WTC11 (cell line): ENCODE results near the gene TMA7. TPM values are rescaled to one million over a fixed set of nuclear protein-coding genes. Genes with fewer than 3 reads are reported as not detected.
A peak's percentile ranks its signal among the peaks of the same experiment; 100 is the strongest.

Experiments
- ATAC-seq: fragments of 200-7000 bp; cut with Tn5 transposase; 2 replicates; pipeline ENCODE4 v1.10.0; 2021; ENCODE audit warnings: mild to moderate bottlenecking, moderate library complexity
- CTCF ChIA-PET: fragments of 300-600 bp; sonication (Branson Sonifier 250); formaldehyde crosslinking; loops from one replicate; lab custom pipeline; 2021; ENCODE audit warnings: antibody characterized with exemption; lab: Charles Lee
- POLR2A ChIA-PET: fragments of 350-600 bp; sonication (Branson Sonifier 250); formaldehyde crosslinking; loops from one replicate; lab custom pipeline; 2021; ENCODE audit warnings: antibody characterized with exemption; lab: Charles Lee
- DNase-seq: peaks from one replicate; pipeline ENCODE4 v3.0.0; 2021; ENCODE audit warnings: low spot score
- H3K27ac Mint-ChIP-seq: 2 replicates; pipeline ENCODE4 v1.8.0; 2021; ENCODE audit warnings: mixed read lengths
- H3K27me3 Mint-ChIP-seq: 2 replicates; pipeline ENCODE4 v1.8.0; 2021; ENCODE audit warnings: low read depth, mild to moderate bottlenecking, moderate library complexity, mixed read lengths
- H3K36me3 Mint-ChIP-seq: 2 replicates; pipeline ENCODE4 v1.8.0; 2021; ENCODE audit warnings: mixed read lengths
- H3K4me1 Mint-ChIP-seq: 2 replicates; pipeline ENCODE4 v1.8.0; 2022; ENCODE audit warnings: mixed read lengths
- H3K4me3 Mint-ChIP-seq: 2 replicates; pipeline ENCODE4 v1.8.0; 2021; ENCODE audit warnings: mild to moderate bottlenecking, moderate library complexity, mixed read lengths
- H3K9me3 Mint-ChIP-seq: 2 replicates; pipeline ENCODE4 v1.8.0; 2021; ENCODE audit warnings: mixed read lengths
- GABPB1 ChIP-seq: sonication (generic); formaldehyde crosslinking; IDR thresholded peaks from 2 replicates; pipeline ENCODE4 v1.8.1; 2023; ENCODE audit warnings: mild to moderate bottlenecking, missing genetic modification reagents
- HMGA2 ChIP-seq: fragments of 250-450 bp; sonication (Bioruptor Pico); IDR thresholded peaks from 2 replicates; pipeline ENCODE4 v1.4.0; 2021; ENCODE audit warnings: mild to moderate bottlenecking, moderate library complexity
- JAZF1 ChIP-seq: fragments of 250-450 bp; sonication (Bioruptor Pico); IDR thresholded peaks from 2 replicates; pipeline ENCODE4 v1.9.0; 2021; ENCODE audit warnings: moderate library complexity, mild to moderate bottlenecking, inconsistent platforms
- KAT7 ChIP-seq: sonication (generic); formaldehyde crosslinking; IDR thresholded peaks from 2 replicates; pipeline ENCODE4 v1.8.1; 2023; ENCODE audit warnings: missing genetic modification reagents, mild to moderate bottlenecking, borderline replicate concordance
- MYBL2 ChIP-seq: sonication (generic); formaldehyde crosslinking; IDR thresholded peaks from 2 replicates; pipeline ENCODE4 v1.8.1; 2023; ENCODE audit warnings: mild to moderate bottlenecking, moderate library complexity, missing genetic modification reagents
- OVOL2 ChIP-seq: fragments of 250-450 bp; sonication (Bioruptor Pico); IDR thresholded peaks from 2 replicates; pipeline ENCODE4 v1.9.0; 2021; ENCODE audit warnings: mild to moderate bottlenecking, borderline replicate concordance
- PRRX2 ChIP-seq: fragments of 250-450 bp; sonication (Bioruptor Pico); IDR thresholded peaks from 2 replicates; pipeline ENCODE4 v1.8.0; 2021; ENCODE audit warnings: mild to moderate bottlenecking
- SMAD3 ChIP-seq: sonication (generic); formaldehyde crosslinking; IDR thresholded peaks from 2 replicates; pipeline ENCODE4 v1.8.0; 2022; ENCODE audit warnings: missing genetic modification reagents, mild to moderate bottlenecking, borderline replicate concordance
- SP1 ChIP-seq: sonication (generic); formaldehyde crosslinking; conservative IDR thresholded peaks from 2 replicates; pipeline ENCODE4 v1.8.1; 2022; ENCODE audit warnings: missing genetic modification reagents
- ZNF219 ChIP-seq: sonication (generic); formaldehyde crosslinking; IDR thresholded peaks from 2 replicates; pipeline ENCODE4 v1.8.0; 2023; ENCODE audit warnings: missing genetic modification reagents, mild to moderate bottlenecking, borderline replicate concordance
- ZNF396 ChIP-seq: fragments of 250-450 bp; sonication (Bioruptor Pico); IDR thresholded peaks from 2 replicates; pipeline ENCODE4 v1.8.0; 2021; ENCODE audit warnings: mild to moderate bottlenecking, moderate library complexity, borderline replicate concordance
- total RNA-seq: library from RNA; stranded (reverse); gene quantifications from 3 replicates; pipeline ENCODE4 v1.2.3, GENCODE V29; 2021
- TF ChIP-seq, protein P1 (sequence below): fragments of 250-450 bp; sonication (Bioruptor Pico); conservative IDR thresholded peaks from 2 replicates; pipeline ENCODE4 v1.9.0; 2021; ENCODE audit warnings: mild to moderate bottlenecking
- TF ChIP-seq, protein P2 (sequence below): sonication (generic); formaldehyde crosslinking; IDR thresholded peaks from 2 replicates; pipeline ENCODE4 v1.8.1; 2023; ENCODE audit warnings: mild to moderate bottlenecking, missing genetic modification reagents
- TF ChIP-seq, protein P3 (sequence below): sonication (generic); formaldehyde crosslinking; IDR thresholded peaks from 2 replicates; pipeline ENCODE4 v1.8.1; 2023; ENCODE audit warnings: mild to moderate bottlenecking, missing genetic modification reagents, borderline replicate concordance
- TF ChIP-seq, protein P4 (sequence below): sonication (generic); formaldehyde crosslinking; IDR thresholded peaks from 2 replicates; pipeline ENCODE4 v1.8.0; 2022; ENCODE audit warnings: mild to moderate bottlenecking, missing genetic modification reagents

The TMA7 gene
- total RNA-seq, 1 experiment from 2014 or later = 318 TPM

GRCh38 chr3:48439820-48440589 lies at the start of gene TMA7, which contains the start of gene CCDC51 (continued):
- no peak for TF ChIP-seq ZNF219
- peak; percentile 85 for TF ChIP-seq MYBL2 (CRISPR knock-in tag)
- TF ChIP-seq, protein P1, sequence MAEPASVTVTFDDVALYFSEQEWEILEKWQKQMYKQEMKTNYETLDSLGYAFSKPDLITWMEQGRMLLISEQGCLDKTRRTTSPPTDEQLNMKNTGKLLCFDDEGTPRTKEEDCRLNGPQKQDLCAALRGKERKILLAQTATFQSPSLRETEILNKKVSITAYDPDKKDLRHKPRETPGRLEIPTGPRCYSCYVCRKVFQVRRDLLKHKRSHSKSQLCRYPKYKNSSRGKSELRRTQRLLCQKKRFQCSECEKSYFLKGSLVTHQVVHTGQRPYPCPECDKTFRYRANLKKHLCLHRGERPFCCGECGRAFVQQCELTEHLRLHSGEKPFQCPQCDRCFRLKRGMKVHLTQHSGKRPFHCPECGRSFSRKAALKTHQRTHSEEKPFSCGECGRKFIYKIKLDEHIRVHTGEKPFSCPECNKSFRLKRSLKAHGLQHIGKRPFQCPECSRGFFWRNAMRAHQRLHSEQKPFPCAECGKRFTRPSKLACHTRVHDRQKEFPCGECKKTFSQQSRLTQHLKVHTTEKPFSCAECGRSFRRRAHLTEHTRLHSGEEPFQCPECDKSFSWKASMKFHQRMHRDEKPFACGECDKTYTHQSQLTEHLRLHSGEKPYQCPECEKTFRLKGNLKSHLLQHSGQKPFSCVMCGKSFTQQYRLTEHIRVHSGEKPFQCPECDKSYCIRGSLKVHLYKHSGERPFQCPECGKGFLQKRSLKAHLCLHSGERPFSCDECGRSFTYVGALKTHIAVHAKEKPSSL (CRISPR knock-in tag) = no peak
- peak; percentile 71 for TF ChIP-seq GABPB1
- no peak for TF ChIP-seq ZNF396 (CRISPR knock-in tag)
- TF ChIP-seq, protein P2, sequence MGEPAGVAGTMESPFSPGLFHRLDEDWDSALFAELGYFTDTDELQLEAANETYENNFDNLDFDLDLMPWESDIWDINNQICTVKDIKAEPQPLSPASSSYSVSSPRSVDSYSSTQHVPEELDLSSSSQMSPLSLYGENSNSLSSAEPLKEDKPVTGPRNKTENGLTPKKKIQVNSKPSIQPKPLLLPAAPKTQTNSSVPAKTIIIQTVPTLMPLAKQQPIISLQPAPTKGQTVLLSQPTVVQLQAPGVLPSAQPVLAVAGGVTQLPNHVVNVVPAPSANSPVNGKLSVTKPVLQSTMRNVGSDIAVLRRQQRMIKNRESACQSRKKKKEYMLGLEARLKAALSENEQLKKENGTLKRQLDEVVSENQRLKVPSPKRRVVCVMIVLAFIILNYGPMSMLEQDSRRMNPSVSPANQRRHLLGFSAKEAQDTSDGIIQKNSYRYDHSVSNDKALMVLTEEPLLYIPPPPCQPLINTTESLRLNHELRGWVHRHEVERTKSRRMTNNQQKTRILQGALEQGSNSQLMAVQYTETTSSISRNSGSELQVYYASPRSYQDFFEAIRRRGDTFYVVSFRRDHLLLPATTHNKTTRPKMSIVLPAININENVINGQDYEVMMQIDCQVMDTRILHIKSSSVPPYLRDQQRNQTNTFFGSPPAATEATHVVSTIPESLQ (CRISPR knock-in tag) = no peak

GRCh38 chr3:48394391-48394790 lies 45.7 kb upstream of the TMA7 start:
- H3K4me1 Mint-ChIP-seq = peaks cover 9% of the 10 kb centered on the region
- TF ChIP-seq PRRX2 (CRISPR knock-in tag) (no peak), HMGA2 (no peak), JAZF1 (CRISPR knock-in tag) (no peak), SMAD3 (CRISPR knock-in tag) (no peak), KAT7 (no peak), SP1 (CRISPR knock-in tag) (no peak), OVOL2 (CRISPR knock-in tag) (no peak)
- TF ChIP-seq, protein P3, sequence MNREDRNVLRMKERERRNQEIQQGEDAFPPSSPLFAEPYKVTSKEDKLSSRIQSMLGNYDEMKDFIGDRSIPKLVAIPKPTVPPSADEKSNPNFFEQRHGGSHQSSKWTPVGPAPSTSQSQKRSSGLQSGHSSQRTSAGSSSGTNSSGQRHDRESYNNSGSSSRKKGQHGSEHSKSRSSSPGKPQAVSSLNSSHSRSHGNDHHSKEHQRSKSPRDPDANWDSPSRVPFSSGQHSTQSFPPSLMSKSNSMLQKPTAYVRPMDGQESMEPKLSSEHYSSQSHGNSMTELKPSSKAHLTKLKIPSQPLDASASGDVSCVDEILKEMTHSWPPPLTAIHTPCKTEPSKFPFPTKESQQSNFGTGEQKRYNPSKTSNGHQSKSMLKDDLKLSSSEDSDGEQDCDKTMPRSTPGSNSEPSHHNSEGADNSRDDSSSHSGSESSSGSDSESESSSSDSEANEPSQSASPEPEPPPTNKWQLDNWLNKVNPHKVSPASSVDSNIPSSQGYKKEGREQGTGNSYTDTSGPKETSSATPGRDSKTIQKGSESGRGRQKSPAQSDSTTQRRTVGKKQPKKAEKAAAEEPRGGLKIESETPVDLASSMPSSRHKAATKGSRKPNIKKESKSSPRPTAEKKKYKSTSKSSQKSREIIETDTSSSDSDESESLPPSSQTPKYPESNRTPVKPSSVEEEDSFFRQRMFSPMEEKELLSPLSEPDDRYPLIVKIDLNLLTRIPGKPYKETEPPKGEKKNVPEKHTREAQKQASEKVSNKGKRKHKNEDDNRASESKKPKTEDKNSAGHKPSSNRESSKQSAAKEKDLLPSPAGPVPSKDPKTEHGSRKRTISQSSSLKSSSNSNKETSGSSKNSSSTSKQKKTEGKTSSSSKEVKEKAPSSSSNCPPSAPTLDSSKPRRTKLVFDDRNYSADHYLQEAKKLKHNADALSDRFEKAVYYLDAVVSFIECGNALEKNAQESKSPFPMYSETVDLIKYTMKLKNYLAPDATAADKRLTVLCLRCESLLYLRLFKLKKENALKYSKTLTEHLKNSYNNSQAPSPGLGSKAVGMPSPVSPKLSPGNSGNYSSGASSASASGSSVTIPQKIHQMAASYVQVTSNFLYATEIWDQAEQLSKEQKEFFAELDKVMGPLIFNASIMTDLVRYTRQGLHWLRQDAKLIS (CRISPR knock-in tag) = no peak
- TF ChIP-seq, protein P4, sequence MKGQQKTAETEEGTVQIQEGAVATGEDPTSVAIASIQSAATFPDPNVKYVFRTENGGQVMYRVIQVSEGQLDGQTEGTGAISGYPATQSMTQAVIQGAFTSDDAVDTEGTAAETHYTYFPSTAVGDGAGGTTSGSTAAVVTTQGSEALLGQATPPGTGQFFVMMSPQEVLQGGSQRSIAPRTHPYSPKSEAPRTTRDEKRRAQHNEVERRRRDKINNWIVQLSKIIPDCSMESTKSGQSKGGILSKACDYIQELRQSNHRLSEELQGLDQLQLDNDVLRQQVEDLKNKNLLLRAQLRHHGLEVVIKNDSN (CRISPR knock-in tag) = no peak

More at GRCh38 chr3:48394391-48394790, 45.7 kb upstream of the TMA7 start:
- no peak for ATAC-seq
- Mint-ChIP-seq H3K4me3 (no peak overlapping the region), H3K9me3 (no peaks in the 10 kb centered on the region), H3K36me3 (no peaks in the 10 kb centered on the region), H3K27ac (no peak overlapping the region), H3K27me3 (peaks cover 16% of the 10 kb centered on the region)
- no peak for DNase-seq
- CTCF ChIA-PET = interaction anchor here (2.1 to 2.8 kb wide), 2 partner anchors 42 to 200 kb away, joined by 7 to 10 read pairs; no protein-coding TSS in a partner anchor
- POLR2A ChIA-PET = no interaction called here
